ENCODE data around the gene HMGB1.

The HMGB1 gene

DNA sequence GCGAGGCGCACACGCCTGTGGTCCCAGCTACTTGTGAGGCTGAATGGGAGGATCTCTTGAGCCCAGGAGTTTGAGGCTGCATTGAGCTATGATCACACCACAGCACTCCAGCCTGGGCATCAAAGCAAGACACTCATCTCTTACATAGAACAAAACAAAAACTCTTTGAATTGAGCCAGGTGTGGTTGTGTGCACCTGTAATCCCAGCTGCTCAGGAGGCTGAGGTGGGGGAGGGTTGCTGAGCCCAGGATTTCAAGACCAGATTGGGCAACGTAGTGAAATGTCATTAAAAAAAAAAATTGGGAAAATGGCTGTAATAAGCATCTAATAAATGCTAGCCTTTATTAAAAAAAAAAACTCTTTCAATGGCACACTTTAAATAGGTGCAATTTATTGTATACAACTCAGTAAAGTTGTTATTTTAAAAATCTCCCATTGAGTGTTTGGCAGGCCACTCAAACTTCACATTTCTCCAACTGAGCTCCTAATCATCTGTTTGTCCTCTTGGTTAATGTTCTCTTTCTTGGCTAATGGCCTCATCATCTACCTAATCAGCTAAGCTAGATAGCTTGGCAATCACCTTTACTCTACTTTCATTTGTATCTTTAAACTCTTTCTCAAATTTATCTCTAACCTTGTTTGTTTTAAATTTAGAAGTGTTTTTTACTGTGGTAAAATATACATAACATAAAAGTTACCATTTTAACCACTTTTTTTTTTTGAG, 28.1 kb upstream of the HMGB1 start (continued):
- TF ChIP-seq GLIS3 (CRISPR knock-in tag; IDR thresholded peaks at IDR 0.05) (no peak), PPARA (CRISPR knock-in tag; IDR thresholded peaks at IDR 0.05; ENCODE audit: borderline replicate concordance) (no peak), RARB (CRISPR knock-in tag; IDR thresholded peaks at IDR 0.05) (no peak), ISL1 (CRISPR knock-in tag; IDR thresholded peaks at IDR 0.05) (no peak)
- TF ChIP-seq, protein P1, sequence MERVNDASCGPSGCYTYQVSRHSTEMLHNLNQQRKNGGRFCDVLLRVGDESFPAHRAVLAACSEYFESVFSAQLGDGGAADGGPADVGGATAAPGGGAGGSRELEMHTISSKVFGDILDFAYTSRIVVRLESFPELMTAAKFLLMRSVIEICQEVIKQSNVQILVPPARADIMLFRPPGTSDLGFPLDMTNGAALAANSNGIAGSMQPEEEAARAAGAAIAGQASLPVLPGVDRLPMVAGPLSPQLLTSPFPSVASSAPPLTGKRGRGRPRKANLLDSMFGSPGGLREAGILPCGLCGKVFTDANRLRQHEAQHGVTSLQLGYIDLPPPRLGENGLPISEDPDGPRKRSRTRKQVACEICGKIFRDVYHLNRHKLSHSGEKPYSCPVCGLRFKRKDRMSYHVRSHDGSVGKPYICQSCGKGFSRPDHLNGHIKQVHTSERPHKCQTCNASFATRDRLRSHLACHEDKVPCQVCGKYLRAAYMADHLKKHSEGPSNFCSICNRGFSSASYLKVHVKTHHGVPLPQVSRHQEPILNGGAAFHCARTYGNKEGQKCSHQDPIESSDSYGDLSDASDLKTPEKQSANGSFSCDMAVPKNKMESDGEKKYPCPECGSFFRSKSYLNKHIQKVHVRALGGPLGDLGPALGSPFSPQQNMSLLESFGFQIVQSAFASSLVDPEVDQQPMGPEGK (CRISPR knock-in tag; IDR thresholded peaks at IDR 0.05; ENCODE audit: borderline replicate concordance), result no peak

DNA sequence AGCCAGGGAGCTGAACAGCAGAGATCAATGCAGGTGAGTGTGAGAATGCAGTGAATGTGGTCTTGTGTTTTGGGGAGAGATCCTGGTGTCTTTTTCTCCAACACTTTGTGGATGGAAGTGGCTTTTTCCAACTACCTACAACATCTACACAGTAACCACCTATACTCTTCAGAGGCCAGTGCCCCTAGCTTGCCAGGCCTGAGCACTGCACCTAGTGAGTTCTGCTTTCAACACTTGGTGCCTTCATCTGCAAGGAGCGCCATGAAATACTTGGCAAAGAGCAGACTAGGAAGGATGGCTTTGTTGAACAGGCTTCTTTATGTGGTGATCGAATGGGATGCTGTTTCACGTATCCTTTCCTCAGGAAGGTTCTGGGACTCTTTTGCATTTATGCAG, 21.3 kb upstream of the HMGB1 start:
- ATAC-seq, result no peak
- no peak for TF ChIP-seq ARNTL (CRISPR knock-in tag; IDR thresholded peaks at IDR 0.05; ENCODE audit: borderline replicate concordance, low read depth)
- no peak for TF ChIP-seq ISL1 (CRISPR knock-in tag; IDR thresholded peaks at IDR 0.05)
- TF ChIP-seq, protein P2, sequence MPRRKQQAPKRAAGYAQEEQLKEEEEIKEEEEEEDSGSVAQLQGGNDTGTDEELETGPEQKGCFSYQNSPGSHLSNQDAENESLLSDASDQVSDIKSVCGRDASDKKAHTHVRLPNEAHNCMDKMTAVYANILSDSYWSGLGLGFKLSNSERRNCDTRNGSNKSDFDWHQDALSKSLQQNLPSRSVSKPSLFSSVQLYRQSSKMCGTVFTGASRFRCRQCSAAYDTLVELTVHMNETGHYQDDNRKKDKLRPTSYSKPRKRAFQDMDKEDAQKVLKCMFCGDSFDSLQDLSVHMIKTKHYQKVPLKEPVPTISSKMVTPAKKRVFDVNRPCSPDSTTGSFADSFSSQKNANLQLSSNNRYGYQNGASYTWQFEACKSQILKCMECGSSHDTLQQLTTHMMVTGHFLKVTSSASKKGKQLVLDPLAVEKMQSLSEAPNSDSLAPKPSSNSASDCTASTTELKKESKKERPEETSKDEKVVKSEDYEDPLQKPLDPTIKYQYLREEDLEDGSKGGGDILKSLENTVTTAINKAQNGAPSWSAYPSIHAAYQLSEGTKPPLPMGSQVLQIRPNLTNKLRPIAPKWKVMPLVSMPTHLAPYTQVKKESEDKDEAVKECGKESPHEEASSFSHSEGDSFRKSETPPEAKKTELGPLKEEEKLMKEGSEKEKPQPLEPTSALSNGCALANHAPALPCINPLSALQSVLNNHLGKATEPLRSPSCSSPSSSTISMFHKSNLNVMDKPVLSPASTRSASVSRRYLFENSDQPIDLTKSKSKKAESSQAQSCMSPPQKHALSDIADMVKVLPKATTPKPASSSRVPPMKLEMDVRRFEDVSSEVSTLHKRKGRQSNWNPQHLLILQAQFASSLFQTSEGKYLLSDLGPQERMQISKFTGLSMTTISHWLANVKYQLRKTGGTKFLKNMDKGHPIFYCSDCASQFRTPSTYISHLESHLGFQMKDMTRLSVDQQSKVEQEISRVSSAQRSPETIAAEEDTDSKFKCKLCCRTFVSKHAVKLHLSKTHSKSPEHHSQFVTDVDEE (CRISPR knock-in tag; IDR thresholded peaks at IDR 0.05), result no peak
- TF ChIP-seq PPARA (CRISPR knock-in tag; IDR thresholded peaks at IDR 0.05; ENCODE audit: borderline replicate concordance), result no peak
- TF ChIP-seq GLIS3 (CRISPR knock-in tag; IDR thresholded peaks at IDR 0.05), result no peak
- TF ChIP-seq, protein P3, sequence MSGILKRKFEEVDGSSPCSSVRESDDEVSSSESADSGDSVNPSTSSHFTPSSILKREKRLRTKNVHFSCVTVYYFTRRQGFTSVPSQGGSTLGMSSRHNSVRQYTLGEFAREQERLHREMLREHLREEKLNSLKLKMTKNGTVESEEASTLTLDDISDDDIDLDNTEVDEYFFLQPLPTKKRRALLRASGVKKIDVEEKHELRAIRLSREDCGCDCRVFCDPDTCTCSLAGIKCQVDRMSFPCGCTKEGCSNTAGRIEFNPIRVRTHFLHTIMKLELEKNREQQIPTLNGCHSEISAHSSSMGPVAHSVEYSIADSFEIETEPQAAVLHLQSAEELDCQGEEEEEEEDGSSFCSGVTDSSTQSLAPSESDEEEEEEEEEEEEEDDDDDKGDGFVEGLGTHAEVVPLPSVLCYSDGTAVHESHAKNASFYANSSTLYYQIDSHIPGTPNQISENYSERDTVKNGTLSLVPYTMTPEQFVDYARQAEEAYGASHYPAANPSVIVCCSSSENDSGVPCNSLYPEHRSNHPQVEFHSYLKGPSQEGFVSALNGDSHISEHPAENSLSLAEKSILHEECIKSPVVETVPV (CRISPR knock-in tag; IDR thresholded peaks at IDR 0.05), result no peak
- no peak for TF ChIP-seq ZFP30 (CRISPR knock-in tag; IDR thresholded peaks at IDR 0.05)
- TF ChIP-seq RARB (CRISPR knock-in tag; IDR thresholded peaks at IDR 0.05), result no peak
- TF ChIP-seq ESRRG (CRISPR knock-in tag; IDR thresholded peaks at IDR 0.05), result no peak
- TF ChIP-seq OSR1 (CRISPR knock-in tag; IDR thresholded peaks at IDR 0.05), result no peak
- no peak for TF ChIP-seq SNAI2 (CRISPR knock-in tag; IDR thresholded peaks at IDR 0.05)
- no peak for TF ChIP-seq BACH2 (CRISPR knock-in tag; IDR thresholded peaks at IDR 0.05; ENCODE audit: borderline replicate concordance)
- TF ChIP-seq ZNF565 (CRISPR knock-in tag; conservative IDR thresholded peaks at IDR 0.05; ENCODE audit: low read depth), result no peak
- TF ChIP-seq ZNF8 (CRISPR knock-in tag; IDR thresholded peaks at IDR 0.05), result no peak
- no peak for TF ChIP-seq TCF4 (CRISPR knock-in tag; IDR thresholded peaks at IDR 0.05; ENCODE audit: borderline replicate concordance)
- TF ChIP-seq ZFP3 (CRISPR knock-in tag; IDR thresholded peaks at IDR 0.05), result no peak
- no peak for TF ChIP-seq ZC3H10 (CRISPR knock-in tag; IDR thresholded peaks at IDR 0.05)
- TF ChIP-seq, protein P4, sequence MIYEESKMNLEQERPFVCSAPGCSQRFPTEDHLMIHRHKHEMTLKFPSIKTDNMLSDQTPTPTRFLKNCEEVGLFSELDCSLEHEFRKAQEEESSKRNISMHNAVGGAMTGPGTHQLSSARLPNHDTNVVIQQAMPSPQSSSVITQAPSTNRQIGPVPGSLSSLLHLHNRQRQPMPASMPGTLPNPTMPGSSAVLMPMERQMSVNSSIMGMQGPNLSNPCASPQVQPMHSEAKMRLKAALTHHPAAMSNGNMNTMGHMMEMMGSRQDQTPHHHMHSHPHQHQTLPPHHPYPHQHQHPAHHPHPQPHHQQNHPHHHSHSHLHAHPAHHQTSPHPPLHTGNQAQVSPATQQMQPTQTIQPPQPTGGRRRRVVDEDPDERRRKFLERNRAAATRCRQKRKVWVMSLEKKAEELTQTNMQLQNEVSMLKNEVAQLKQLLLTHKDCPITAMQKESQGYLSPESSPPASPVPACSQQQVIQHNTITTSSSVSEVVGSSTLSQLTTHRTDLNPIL (CRISPR knock-in tag; IDR thresholded peaks at IDR 0.05; ENCODE audit: low read depth), result no peak
- TF ChIP-seq, protein P5, sequence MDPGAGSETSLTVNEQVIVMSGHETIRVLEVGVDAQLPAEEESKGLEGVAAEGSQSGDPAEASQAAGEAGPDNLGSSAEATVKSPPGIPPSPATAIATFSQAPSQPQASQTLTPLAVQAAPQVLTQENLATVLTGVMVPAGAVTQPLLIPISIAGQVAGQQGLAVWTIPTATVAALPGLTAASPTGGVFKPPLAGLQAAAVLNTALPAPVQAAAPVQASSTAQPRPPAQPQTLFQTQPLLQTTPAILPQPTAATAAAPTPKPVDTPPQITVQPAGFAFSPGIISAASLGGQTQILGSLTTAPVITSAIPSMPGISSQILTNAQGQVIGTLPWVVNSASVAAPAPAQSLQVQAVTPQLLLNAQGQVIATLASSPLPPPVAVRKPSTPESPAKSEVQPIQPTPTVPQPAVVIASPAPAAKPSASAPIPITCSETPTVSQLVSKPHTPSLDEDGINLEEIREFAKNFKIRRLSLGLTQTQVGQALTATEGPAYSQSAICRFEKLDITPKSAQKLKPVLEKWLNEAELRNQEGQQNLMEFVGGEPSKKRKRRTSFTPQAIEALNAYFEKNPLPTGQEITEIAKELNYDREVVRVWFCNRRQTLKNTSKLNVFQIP (CRISPR knock-in tag; IDR thresholded peaks at IDR 0.05; ENCODE audit: borderline replicate concordance, low read depth), result no peak
- TF ChIP-seq, protein P1 (CRISPR knock-in tag; IDR thresholded peaks at IDR 0.05; ENCODE audit: borderline replicate concordance), result no peak

All from SK-N-SH treated with all-trans-retinoic acid at 6 μM for 48 hours (cell line).